Heart left ventricle (tissue), 13 donors: ENCODE results near the gene GADL1.

ENCODE experiments used
- POLR2A ChIP-seq, 2 donors: fragments of 450-650 bp; IDR thresholded peaks; one replicate each; pipeline ENCODE4 v1.6.1; 2017; ENCODE audit warnings: antibody characterized with exemption in 2 of 2, mild to moderate bottlenecking in 2 of 2, moderate library complexity in 2 of 2
- TF ChIP-seq, protein P1 (sequence below), 12 donors: fragments of 200-600 bp; sonication (generic) in 4 of 12; IDR thresholded peaks; one replicate each; pipeline versions ENCODE4 v1.5.0 to v1.8.0; 2018 to 2022; ENCODE audit warnings: antibody characterized with exemption in 12 of 12, mild to moderate bottlenecking in 5 of 12
- donor health status: ischemic (EF 13 %, LVEDD 7.1; RV severe dilation, severe dysfunction).
- donor health status: DM: no; HTN: yes; CAD: no.
- donor health status: DM: no; HTN: no; CAD: no.
- donor health status: ischemic (EF 25% LVEDD 6.9; RV normal size, moderate dysfunction).
- donor health status: ischemic (EF 25% LVEDD 5.7; RV mildly dilated, moderate dysfunction).
- donor health status: ischemic (EF 35%, LVEDD 5.7; RV mildly dilated, moderate dysfunction).
- donor health status: nonischemic (EF 11% LVEDD 7.7; RV severe dilation, severe dysfunction).
- donor health status: DM: yes; HTN: yes; CAD: no.
- donor health status: PGD.
- donor health status: ischemic (EF 29% LVEDD 5.4; RV normal size, mild dysfunction).
- donor health status: nonischemic (EF 23%, LVEDD 6.1; RV moderate dilation, normal function).

GRCh38 chr3:30752970-30753369 is 141.5 kb downstream of the GADL1 start:
- TF ChIP-seq, protein P1, sequence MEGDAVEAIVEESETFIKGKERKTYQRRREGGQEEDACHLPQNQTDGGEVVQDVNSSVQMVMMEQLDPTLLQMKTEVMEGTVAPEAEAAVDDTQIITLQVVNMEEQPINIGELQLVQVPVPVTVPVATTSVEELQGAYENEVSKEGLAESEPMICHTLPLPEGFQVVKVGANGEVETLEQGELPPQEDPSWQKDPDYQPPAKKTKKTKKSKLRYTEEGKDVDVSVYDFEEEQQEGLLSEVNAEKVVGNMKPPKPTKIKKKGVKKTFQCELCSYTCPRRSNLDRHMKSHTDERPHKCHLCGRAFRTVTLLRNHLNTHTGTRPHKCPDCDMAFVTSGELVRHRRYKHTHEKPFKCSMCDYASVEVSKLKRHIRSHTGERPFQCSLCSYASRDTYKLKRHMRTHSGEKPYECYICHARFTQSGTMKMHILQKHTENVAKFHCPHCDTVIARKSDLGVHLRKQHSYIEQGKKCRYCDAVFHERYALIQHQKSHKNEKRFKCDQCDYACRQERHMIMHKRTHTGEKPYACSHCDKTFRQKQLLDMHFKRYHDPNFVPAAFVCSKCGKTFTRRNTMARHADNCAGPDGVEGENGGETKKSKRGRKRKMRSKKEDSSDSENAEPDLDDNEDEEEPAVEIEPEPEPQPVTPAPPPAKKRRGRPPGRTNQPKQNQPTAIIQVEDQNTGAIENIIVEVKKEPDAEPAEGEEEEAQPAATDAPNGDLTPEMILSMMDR (IDR thresholded peaks at IDR 0.05): no peak
- no peak for TF ChIP-seq POLR2A (IDR thresholded peaks at IDR 0.05)
